ENCODE results near the gene BIRC6.
"Not testable (repeated sequence)": the region's sequence is repeated elsewhere in the genome, so short reads cannot be mapped to it uniquely, and the experiment has no call there.

Gene BIRC6

GRCh38 chr2:32538735-32539134, 181.9 kb downstream of the BIRC6 start:
- no peak for TF ChIP-seq CTCF (IDR thresholded peaks at IDR 0.05; ENCODE audit: control insufficient read depth, insufficient read depth, low read depth, low read length, missing control alignments)
- H3K4me3 ChIP-seq (ENCODE audit: control insufficient read depth, low read depth, low read length), result no peak overlapping the region
- DNase-seq (ENCODE audit: low read depth), result no peak

GRCh38 chr2:32552483-32552882, 195.7 kb downstream of the BIRC6 start:
- not testable (repeated sequence) for H3K4me3 ChIP-seq (ENCODE audit: control insufficient read depth, low read depth, low read length); DNase-seq (ENCODE audit: low read depth)

- peak; percentile 62 for TF ChIP-seq CTCF (IDR thresholded peaks at IDR 0.05; ENCODE audit: control insufficient read depth, insufficient read depth, low read depth, low read length, missing control alignments)
- H3K4me3 ChIP-seq (ENCODE audit: control insufficient read depth, low read depth, low read length), result no peak overlapping the region
- peak; percentile 5 for DNase-seq (ENCODE audit: low read depth)
Observed at GRCh38 chr2:32553829-32554432, 197.1 kb downstream of the BIRC6 start.

- no peak overlapping the region for H3K4me3 ChIP-seq (ENCODE audit: control insufficient read depth, low read depth, low read length)
- TF ChIP-seq CTCF (IDR thresholded peaks at IDR 0.05; ENCODE audit: control insufficient read depth, insufficient read depth, low read depth, low read length, missing control alignments), result no peak
- no peak for DNase-seq (ENCODE audit: low read depth)
Observed at GRCh38 chr2:32558492-32558891, 201.7 kb downstream of the BIRC6 start.

- TF ChIP-seq CTCF (IDR thresholded peaks at IDR 0.05; ENCODE audit: control insufficient read depth, insufficient read depth, low read depth, low read length, missing control alignments), result no peak
Observed at GRCh38 chr2:32559136-32559535, 202.3 kb downstream of the BIRC6 start.

GRCh38 chr2:32562906-32563305, 206.1 kb downstream of the BIRC6 start:
- no peak for TF ChIP-seq CTCF (IDR thresholded peaks at IDR 0.05; ENCODE audit: control insufficient read depth, insufficient read depth, low read depth, low read length, missing control alignments)
- H3K4me3 ChIP-seq (ENCODE audit: control insufficient read depth, low read depth, low read length), result no peak overlapping the region
- no peak for DNase-seq (ENCODE audit: low read depth)

More at GRCh38 chr2:32559136-32559535, 202.3 kb downstream of the BIRC6 start:
- DNase-seq (ENCODE audit: low read depth), result no peak
- no peak overlapping the region for H3K4me3 ChIP-seq (ENCODE audit: control insufficient read depth, low read depth, low read length)

- no peak overlapping the region for H3K4me3 ChIP-seq (ENCODE audit: control insufficient read depth, low read depth, low read length)
- TF ChIP-seq CTCF (IDR thresholded peaks at IDR 0.05; ENCODE audit: control insufficient read depth, insufficient read depth, low read depth, low read length, missing control alignments), result no peak
- no peak for DNase-seq (ENCODE audit: low read depth)
Observed at GRCh38 chr2:32564417-32565035, 207.7 kb downstream of the BIRC6 start.
